NCI-H524 treated with DMSO at 0.1 percent for 48 hours (cell line): ENCODE results near the gene DEF6.
"Not testable (repeated sequence)": the region's sequence is repeated elsewhere in the genome, so short reads cannot be mapped to it uniquely, and the experiment has no call there.

Source experiments
- DNase-seq: peaks from one replicate; lab custom pipeline; 2025; lab: John Stamatoyannopoulos, UW

The DEF6 gene

DNA sequence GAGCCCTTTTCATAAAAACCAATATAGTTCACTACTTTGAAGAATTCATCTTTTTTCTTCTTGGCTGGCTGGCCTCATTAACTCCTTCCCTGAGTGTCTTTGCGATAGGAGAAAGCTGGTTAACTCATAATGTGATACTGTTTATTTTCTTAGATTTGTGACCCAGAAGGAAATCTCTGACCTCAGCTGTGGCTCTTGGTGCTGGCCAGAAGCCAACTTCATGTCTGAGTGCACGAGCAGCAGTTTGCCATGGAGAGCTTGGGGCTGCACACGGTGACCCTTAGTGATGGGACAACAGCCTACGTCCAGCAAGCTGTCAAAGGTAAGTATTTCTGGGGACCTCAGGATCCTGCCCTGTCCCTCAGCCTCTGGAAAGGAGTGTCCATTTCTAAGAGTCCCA lies 16.7 kb upstream of the DEF6 start:
- DNase-seq: no peak

DNA sequence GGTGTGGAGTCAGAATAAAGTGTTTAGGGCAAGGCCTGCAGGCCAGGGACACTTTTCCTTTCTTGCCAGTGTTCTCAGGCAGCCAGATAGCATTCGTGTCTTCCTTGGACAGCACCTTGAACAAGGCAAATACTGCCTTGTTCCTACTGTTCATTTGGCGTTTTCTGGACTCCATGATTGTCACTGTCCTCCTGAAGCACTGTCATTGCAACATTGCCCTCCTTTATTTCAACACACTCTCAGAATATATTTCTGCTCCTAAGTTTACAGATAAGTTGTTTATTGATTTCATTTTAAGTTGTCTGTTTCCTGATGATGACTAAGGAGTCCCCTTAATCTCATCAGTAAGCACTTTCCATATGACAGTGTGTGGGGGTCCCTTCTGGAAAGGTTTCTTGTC lies 15.1 kb upstream of the DEF6 start:
- DNase-seq: no peak

DNA sequence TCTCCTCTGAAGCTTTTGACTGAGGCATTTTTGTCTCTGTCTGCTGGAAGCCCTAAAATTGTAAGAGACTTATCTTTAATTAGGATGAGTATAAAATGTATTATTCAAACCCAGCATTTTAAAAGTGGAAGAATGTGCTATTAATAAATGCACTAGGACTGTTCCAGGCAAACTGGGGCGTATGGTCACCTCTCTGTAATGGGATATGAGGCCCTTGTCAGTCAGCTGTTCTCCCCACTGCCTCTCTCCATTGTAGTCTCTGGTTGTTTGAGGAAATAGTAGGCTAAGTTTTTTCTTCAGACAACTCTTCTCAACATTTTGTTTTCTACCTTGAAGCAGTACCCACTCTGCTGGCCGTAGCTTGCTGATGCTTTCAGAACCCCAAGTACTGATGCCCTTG lies 14.3 kb upstream of the DEF6 start:
- DNase-seq: no peak

DNA sequence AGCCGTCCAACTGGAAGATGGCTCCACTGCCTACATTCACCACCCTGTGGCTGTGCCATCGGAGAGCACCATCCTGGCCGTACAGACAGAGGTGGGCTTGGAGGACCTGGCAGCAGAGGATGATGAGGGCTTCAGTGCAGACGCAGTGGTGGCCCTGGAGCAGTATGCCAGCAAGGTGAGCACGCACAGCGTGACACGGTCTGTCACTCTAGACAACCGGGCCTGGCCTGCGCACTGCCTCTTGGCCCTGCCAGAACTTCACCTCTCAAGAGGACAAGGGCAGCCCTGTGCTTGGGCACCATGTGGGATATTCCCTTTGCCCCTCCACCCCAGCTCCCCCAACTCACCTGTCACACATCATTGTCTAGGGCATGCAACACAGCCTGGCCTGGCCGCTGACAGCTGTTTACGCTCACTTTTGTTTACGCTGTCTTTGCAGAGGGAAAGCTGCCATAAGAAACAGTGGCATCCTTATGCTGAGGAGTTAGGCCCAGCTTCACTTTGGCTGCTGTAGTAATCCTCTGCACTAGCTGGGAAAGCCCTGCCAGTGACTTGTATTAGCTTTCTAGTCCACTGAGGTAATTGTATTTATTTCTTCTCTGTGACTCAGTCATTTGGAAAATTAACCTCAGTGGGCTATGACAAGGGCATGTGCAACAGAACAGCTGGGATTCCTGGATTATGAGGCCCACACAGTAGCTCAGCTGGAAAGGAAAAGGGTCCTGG lies 9.8 kb upstream of the DEF6 start:
- no peak for DNase-seq

DNA sequence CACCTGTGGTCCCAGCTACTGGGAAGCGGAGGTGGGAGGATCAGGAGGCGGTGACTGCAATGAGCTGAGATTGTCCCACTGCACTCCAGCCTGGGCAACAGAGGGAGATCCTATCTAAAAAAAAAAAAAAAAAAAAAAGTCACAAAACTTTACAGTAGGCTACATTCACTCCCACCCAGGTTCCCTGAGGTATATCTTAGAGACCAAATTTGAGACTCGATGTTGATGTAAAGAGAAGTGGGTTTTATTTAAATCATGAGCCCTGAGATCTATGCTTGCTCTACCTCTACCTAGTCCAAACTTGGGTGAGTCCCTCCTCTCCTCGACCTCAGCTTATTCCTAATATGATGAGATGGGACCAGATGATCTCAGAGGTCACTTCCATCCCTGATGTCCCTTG lies 8.8 kb upstream of the DEF6 start:
- no peak for DNase-seq

DNA sequence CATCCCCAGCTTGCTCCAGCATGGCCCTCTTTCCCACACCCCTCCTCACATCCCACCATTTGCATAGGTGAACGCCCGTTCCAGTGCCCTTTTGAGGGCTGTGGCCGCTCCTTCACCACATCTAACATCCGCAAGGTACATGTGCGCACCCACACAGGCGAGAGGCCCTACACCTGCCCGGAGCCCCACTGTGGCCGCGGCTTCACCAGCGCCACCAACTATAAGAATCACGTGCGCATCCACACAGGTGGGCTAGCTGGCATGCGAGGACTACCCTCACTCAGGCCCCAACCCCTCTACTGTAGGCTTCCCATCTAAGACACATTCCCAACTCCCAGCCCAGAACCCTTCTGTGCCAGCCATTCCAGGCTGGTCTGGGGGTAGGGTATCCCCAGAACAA lies 6.1 kb upstream of the DEF6 start:
- no peak for DNase-seq

DNA sequence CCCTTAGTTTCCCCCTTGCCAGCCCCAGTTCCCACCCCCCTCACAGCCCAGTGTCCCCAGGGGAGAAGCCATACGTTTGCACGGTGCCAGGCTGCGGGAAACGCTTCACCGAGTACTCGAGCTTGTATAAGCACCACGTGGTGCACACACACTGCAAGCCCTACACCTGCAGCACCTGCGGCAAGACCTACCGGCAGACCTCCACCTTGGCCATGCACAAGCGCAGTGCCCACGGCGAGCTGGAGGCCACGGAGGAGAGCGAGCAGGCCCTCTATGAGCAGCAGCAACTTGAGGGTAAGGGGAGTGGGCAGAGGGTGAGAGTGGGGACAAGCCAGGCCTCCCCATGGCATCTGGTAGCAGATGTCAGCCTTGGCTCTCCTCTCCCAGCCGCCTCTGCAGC lies 5.1 kb upstream of the DEF6 start:
- no peak for DNase-seq

DNA sequence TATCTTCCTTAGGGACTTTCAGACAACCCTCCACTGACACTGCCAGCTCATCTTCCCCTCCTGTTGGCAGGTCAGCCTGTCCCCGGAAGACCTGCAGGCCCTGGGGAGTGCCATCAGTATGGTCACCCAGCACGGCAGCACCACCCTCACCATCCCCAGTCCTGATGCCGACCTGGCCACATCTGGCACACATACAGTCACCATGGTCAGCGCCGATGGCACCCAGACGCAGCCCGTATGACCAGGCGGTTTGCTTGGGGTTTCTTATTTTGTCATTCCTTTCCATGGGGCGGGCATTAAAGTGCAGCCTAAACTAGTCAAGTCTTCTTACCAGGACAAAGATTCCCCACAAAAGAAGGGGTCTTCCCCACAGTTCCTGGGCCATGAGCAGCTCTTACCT lies 3.9 kb upstream of the DEF6 start:
- DNase-seq: no peak

DNA sequence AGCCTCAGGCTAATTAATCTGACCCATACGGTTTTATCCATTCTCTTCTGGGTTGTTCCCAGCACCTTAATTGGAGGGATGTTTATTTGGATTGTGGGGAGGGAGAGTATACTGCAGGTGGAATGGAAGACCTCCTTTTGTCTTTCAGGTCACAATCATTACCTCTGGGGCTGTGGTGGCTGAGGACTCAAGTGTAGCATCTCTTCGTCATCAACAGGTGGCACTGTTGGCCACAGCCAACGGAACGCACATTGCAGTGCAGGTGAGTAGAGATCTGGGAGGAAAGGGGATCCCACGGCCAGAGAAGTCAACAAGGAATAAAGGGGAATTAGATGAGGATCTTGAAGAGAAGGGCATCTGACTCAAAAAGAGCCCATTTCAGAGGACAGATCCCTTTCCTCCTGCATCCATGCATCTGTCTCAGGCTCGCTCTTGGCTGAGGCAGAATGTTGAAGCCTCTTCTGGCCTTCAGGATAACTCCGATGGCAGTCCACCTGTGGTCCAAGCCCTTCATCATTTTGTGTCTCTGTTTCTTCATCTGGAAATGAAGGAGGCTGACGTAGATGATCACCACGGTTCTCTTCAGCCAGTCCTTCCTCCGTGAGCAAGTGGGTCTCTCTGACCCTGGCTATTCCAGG lies 3.2 kb upstream of the DEF6 start:
- no peak for DNase-seq

DNA sequence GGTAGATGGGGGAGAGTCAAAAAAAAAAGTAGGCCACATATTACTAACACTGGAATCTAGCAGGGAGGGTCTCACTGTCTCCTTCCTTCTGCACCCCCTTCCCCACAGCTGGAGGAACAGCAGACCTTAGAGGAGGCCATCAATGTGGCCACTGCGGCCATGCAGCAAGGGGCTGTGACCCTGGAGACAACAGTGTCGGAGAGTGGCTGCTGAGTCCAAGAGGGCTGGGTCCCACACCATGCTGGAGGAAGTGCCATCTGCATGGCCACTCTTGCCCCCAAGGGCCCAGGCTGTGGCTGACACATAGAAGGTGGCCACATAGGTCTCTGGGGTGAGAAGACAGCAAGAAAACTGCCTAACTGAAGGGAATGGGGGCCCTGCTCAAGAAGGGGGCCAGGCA lies 2.6 kb upstream of the DEF6 start:
- no peak for DNase-seq

DNA sequence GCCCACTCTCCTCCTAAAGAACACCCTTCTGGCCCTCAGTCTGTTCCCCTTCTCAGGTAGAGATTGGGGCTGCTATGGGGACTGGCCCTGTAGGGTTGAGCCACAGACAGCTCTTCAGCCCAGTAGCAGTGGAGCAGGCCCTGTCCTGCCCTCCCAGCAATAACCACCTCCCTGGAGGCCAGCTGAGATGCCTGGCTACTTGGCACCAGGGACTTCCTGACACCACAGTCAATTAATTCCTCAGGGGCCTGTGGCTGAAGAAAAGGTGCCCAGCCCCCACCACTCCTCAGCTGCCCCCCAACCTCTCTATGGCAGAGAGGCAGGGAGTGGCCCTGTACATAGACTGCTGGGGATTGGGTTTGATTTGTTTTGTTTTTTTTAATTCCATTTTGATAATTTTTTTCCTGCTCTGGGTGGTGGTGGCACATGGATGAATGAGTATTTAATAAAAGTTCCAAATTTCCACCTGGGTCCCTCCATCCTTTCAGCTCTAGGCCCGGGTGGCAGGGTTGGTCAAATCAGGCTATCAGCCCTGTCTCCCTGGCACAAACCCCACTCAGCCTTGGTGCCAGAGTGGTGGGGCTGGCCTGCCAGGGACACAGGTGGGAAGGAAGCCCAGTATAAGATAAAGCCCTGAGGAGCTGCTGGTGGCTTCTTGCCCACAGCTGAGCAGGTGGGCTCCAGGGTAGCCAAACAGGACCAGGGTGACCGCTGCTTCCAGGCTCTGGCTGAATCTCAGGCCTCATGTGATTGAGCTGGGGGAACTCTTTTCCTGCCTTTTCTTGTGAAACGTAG lies 1.9 kb upstream of the DEF6 start:
- no peak for DNase-seq

DNA sequence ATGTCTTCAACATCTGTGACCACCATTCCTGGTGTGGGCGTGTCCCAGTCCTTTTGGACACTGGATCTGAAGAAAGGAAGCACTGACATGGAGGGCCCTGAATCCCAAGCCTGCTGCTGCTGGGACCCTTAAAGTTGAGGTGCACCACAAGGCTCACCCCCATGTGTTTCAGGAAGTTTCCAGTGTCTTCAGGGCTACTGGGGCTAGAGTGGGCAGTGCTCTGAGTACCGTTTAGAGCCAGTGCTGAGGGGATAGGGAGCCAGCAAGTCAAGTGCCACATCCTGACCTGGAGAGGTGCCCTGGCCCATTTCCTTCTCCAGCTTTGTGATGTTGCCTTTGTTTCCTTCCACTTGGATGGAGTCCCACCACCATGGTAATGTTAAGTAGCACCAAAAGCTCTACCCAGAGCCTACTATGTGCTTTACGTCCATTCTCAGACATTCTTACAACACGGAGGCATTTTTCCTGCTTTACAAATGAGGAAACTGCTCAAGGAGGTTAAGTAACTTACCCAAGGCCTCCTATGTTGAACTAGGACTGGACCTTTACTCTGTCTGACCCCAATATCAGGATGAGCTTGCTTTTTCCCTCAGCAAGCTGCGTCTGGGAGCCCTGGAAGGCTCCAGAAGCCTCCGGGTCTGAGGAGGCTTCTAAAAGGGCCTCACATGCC lies 552 bp upstream of the DEF6 start:
- no peak for DNase-seq

DNA sequence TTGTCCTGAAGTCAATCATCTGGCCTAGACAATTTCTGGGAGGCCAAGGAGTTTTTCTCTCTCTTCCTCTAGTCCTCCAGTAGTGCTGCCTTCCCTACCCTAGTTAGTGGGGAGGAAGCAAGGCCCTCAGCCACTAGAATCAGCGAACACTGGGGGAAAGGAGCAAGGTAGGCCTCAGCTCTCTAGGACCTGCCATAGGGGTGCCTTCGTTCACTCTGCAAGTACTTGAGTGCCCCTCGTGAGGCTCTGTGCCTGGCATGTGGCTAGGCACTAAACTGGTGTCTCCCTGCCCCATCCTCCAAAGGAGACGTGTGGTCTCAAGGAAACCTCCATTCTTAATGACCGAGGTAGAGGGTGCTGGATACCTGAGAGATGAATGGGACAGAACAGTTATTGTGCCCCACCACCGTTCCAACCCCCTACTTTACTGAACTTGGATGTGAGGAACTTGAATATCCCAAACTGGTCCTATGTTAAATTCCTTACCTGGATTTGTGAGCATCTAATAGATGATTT lies 1.1 kb downstream of the DEF6 start:
- DNase-seq: no peak

DNA sequence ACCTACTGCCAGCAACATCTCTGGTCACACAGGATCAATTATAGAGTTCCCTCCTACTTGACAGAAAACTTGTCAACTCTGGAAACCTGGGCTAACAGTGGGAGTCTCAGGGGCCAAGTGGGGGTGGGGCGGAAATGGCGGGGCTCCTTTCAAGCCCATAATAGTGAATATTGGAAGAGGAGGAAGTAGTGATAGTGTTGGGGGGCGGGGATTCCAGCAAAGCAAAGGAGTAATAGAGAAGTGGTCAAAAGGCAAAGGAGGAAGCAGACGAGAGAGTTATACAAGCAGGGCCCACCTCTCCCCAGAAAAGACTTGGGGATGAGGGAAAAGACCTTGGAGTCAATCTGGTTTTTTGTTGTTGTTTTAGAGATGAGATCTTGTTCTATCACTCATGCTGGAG lies 2.1 kb downstream of the DEF6 start:
- DNase-seq: no peak

DNA sequence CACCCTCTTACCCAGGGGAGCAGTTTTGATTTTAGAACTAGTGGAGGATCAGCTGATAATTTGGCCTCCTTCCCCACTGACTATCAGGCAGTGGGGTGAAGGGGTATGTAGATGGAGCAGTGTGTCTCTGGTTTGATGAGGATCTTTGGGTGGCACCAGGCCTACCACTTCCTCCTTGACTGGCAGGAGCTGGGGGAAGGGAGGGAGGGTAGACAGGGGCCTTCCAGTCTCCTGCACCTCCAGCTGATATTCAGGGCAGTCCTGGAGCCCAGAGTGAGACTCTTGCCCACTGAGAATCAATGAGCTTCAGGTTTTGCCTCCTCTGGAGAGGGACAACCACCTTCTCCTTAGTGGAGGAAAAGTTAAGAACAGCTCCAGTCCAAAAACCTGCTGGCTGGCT lies 3.2 kb downstream of the DEF6 start:
- DNase-seq: no peak

DNA sequence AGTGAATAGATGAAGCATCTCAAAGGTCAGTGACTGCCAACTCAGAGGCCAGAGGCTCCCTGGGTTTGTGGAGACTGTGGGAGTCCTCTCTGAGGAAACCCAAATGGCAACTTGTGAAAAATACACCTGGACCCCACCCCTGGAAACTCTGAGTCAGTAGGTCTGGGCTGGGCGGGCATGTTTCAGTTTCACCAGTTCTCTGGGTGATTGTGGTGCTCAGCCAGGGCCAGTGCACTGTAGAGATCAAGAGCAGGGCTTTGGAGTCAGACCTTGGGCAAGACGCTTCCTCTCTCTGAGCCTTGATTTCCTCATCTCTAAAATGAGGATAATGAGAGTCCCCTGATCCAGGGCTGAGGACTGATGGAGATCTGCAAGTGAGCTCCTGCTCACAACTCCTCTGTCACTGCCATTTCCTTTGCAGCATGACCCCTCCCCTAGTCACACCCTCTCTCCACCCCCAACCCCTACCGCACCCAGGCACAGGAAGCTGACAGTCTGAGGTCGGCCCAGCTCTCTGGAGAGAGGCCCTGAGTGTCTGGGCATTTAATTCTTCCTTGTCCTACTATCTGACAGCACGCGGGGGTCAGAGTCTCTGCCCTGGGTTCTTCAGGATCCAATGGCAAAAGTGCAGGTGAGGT lies 5.1 kb downstream of the DEF6 start:
- no peak for DNase-seq

DNA sequence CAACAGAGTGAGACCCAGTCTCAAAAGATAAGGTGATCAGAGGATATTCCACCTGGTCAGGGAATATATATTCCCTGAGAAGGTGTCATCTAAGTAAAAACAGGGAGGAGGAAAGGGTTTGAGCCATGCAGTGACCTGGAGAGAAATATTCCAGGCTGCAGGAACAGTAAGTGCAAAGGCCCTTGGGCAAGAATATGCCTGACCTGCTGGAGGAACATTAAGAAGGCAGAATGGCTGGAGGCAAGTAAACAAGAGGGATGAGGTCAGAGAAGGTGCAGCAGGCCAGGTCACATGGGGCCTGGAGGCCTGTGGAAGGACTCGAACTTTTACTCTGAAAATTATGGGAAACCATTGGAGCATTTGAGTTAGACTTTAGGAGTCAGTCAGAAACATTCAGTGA lies 6.7 kb downstream of the DEF6 start:
- DNase-seq: no peak

DNA sequence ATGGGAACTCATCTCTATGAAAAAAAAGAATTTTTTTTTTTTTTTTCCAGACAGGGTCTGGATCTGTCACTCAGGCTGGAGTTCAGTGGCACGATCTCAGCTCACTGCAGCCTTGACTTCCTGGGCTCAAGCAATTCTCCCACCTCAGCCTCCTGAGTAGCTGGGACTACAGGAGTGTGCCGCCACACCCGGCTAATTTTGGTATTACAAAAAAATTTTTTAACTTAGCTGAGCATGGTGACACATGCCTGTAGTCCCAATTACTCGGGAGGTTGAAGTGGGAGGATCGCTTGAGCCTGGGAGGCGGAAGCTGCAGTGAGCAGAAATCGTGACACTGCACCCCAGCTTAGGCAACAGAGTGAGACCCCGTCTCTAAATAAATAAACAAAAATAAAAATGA lies 7.5 kb downstream of the DEF6 start:
- DNase-seq: no peak

DNA sequence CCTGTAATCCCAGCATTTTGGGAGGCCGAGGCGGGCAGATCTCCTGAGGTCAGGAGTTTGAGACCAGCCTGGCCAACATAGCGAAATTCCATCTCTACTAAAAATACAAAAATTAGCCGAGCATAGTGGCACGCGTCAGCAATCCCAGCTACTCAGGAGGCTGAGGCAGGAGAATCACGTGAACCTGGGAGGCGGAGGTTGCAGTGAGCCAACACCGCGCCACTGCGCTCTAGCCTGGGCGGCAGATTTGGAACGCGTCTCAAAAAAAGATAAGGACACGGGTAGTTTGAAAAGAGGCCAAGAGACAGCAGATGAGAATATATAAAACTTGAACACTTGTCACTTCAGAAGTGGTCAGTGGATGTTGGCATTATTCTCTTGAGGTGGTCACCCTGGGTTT lies 9.5 kb downstream of the DEF6 start:
- not testable (repeated sequence) for DNase-seq

DNA sequence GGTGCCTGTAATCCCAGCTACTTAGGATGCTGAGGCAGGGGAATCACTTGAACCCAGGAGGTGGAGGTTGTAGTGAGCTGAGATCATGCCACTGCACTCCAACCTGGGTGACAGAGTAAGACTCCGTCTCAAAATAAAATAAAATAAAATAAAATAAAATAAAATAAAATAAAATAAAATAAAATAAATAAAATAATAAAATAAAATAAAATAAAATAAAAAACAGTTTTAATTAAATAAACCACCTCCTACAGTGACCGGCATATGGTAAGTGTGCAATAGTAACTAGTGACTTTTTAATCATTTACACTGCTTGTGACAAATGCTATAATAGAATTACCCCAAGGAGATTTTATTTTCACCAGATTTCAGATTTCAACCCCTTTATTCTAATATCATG lies 10.9 kb downstream of the DEF6 start:
- DNase-seq: not testable (repeated sequence)

DNA sequence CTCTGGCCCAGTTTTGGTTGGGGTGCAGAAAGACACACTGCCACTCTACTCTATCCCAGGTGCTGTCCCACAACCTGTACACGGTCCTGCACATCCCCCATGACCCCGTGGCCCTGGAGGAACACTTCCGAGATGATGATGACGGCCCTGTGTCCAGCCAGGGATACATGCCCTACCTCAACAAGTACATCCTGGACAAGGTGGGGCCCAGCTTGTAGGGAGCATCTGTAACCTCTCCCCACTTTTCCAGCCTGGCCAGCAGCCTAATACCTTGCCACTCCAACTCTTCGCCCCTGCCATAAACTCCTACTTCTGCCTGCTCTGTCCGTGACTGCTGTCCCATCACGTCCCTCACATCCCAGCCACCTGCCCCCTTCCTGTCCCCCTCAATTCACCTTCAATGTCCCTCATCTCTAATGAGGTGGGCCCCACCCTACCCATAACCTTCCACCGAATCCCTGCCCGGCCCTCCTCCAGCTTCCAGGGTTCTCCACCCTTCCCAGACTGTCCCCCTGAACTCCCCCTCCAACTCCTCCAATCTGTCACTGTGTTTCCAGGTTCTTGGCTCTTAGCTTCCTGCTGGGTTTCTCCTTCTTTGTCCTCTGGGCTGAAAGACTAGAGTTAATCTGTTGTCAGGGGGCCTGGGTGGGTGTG lies 12.1 kb downstream of the DEF6 start:
- DNase-seq: no peak
